Skin of body (tissue), 2 donors: ENCODE data around the gene EXOC4. TPM values are rescaled to one million over a fixed set of nuclear protein-coding genes. Genes with fewer than 3 reads are reported as not detected.
A peak's percentile ranks its signal among the peaks of the same experiment; 100 is the strongest.
"Not testable (repeated sequence)": the region's sequence is repeated elsewhere in the genome, so short reads cannot be mapped to it uniquely, and the experiment has no call there.

Source experiments
- DNase-seq: peaks from one replicate; lab custom pipeline; 2025; lab: John Stamatoyannopoulos, UW
- total RNA-seq: library from RNA; depleted of rRNA; stranded (reverse); fragments of >200 nt; gene quantifications from one replicate; pipeline ENCODE4 v1.2.3, GENCODE V29; 2014

EXOC4 gene
- 96.4 TPM for total RNA-seq

GRCh38 chr7:133252858-133253518 is at the start of gene EXOC4:
EXOC4 (plus strand) TSS chr7:133253078.
- peak; percentile 99 for DNase-seq

- no peak for DNase-seq
These were observed 49.4 kb upstream of the EXOC4 start for GRCh38 chr7:133203490-133203889.

DNA sequence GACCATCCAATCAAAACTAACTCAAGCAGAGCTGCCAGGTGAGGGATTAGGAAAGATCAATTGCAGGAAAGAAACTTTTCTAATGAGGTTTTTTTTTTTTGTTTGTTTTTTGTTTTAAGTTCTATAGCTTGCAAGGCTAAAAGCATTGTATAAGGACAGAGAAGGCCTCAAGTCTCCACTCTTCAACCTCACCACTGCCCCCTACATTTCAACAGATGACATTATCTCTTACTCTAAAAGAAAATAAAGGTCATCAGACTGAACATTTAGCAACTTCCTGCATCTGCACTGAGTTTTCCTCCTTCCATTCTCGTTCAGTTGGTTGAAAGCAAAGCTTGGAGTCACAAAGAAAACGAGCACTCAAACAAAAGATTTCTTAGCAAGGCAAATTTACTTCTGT is 45.2 kb upstream of the EXOC4 start:
- no peak for DNase-seq

GRCh38 chr7:133210817-133211216 is 42.1 kb upstream of the EXOC4 start:
- DNase-seq, result not testable (repeated sequence)

DNA sequence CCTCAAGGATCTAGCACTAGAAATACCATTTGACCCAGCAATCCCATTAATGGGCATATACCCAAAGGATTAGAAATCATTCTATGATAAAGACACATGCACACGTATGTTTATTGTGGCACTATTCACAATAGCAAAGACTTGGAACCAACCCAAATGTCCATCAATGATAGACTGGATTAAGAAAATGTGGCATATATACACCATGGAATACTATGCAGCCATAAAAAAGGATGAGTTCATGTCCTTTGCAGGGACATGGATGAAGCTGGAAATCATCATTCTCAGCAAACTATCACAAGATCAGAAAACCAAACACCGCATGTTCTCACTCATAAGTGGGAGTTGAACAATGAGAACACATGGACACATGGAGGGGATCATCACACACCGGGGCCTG is 39.1 kb upstream of the EXOC4 start:
- DNase-seq, result not testable (repeated sequence)

DNA sequence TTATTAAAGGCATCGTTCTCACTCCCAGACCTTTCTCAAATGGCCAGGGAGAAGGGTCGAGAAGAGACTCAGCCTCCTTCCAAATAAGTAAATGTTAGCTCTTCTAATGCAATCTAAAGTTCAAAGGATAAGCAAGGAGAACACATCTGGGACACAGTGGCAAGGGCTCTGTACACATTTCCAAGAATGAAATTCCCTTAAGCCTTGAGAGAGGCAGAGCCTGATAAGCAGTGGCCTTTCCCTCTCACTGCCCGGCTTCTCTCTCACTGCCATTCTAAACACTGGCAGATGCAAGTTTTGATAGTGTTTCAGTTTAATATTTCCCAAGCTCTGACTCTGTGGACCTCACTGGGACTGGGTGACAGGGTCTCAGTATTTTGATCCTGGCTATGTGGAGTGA is 35.1 kb upstream of the EXOC4 start:
- no peak for DNase-seq

DNA sequence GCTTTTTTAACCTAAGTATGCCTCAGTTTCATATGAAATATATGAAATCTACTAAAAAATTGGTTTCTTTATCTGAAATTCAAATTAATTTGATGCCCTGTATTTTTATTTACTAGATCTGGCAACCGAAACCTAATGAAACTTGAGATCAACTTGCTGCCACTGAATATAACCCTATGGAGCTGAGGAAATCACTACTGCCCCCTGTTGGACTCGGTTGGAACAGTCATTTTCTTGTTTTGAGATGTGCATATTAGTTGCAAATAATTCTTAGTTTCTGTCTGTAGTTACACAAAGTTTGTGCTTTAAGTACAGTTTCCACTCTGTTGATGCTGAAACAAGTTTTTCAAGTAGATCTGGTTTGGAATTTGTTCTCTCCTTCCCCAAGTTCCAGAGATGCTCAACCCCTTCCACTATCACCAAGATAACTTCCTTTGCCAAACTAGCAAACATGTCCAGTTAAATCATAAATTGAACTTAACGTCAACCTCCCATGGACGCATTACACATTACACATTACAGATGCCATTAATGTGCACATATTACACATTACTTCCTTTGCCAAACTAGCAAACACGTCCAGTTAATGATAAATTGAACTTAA is 22.2 kb upstream of the EXOC4 start:
- no peak for DNase-seq

- no peak for DNase-seq
These were observed 19.7 kb upstream of the EXOC4 start for GRCh38 chr7:133233142-133233541.

GRCh38 chr7:133234961-133235875 is 17.7 kb upstream of the EXOC4 start:
- no peak for DNase-seq

DNA sequence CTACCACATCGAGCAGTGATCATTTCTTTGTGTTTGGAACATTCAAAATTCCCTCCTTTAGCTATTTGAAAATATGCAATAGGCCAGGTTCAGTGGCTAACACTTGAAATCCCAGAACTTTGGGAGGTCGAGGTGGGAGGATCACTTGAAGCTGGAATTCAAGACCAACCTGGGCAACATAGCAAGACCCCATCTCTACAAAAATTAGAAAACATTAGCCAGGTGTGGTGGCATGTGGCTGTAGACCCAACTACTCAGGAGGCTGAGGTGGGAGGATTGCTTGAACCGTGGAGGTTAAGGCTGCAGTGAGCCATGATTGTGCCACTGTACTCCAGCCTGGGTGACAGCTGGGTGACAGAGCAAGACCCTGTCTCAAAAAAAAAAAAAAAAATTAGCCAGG is 15.3 kb upstream of the EXOC4 start:
- no peak for DNase-seq

DNA sequence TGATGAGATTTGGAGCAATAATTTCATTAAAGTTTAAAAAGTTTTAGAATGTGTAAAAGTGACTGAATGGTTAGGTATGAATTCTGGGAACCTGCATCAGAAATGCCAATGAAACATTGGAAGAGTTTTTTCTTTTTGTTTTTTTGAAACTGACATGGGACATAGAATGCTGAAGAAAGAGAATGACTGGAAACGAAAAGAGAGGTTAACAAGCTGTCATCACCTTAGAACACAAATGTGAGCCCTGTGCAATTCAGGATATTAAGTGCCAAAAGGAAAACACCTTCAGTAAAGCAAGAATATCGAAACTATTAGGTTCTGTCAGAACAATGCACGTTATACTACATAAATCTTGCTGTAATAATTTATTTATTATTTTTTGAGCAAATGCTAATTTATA is 12.6 kb upstream of the EXOC4 start:
- DNase-seq, result no peak

- no peak for DNase-seq
These were observed 6.3 kb upstream of the EXOC4 start for GRCh38 chr7:133246558-133246957.

GRCh38 chr7:133248901-133249300 is 4.0 kb upstream of the EXOC4 start:
- DNase-seq, result no peak

DNA sequence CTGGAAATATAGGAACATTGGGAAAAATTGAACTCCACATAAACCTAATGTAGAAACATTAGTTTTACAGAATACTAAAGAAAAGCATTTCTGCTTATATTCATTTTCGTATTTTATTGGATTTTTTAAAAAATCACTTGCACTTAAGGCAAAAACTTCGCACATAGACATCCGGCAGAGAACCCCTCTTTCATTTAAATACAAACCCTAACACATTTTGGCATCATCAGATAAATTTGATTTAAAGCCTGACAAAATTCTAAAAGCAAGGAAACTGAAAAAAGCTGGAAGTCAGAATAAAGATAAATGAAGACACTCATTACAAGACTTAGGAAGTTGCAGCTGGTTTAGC is 396 bp upstream of the EXOC4 start:
- DNase-seq, result no peak

DNA sequence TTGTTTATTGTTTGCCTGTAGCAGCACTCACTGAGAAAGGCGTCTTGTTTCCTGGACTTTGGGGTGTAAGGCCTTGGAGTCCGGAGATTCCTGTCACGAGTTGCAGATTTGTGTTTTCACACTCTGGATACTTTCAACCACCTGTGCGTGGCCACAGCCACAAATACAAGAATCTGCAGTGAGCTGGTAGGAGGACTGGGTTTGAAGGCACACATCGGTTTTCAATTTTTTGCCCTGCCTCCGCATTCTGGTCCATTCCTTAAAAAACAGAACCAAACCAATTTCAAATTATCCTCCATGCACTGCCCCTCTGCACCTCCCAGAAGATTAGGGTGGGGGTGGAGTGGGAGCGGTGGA is 619 bp downstream of the EXOC4 start:
- DNase-seq, result peak; percentile 2

- DNase-seq, result no peak
These were observed 2.6 kb downstream of the EXOC4 start for GRCh38 chr7:133255486-133255885.

DNA sequence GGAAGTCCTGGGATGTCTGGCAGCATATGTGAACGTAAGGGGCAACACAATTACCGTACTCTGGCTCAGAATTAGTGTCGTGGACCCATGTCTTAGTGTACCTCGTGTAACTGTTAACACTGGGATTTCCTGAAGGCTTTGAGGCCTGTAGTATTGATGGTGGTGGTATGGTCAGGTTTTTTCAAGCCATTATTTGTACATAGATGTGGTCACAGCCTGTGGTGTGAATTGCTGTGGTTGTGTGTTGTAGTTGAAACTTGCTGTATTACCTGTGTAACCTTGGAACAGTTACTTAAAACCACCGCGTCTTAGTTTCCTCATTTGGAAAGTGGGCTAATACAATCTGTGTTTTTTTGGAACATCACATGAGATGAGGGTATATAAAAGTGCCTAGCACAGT is 5.3 kb downstream of the EXOC4 start:
- DNase-seq, result no peak

DNA sequence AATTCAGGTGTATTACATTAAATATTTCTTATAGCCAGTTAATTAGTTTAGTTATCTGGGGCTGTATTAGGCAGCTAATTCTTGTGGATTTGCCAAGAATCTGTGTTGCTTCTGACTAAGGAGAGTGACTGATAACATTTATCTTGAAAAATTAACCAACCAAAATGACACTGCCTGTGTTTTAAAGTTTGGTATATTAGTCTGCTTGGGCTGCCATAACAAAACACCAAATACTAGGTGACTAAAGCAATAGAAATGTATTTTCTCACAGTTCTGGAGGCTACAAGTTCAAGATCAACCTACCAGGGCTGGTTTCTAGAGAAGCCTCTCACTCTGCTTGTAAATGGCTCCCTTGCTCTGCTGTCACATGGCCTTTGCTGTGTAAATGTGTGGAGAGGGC is 12.9 kb downstream of the EXOC4 start:
- DNase-seq, result no peak

DNA sequence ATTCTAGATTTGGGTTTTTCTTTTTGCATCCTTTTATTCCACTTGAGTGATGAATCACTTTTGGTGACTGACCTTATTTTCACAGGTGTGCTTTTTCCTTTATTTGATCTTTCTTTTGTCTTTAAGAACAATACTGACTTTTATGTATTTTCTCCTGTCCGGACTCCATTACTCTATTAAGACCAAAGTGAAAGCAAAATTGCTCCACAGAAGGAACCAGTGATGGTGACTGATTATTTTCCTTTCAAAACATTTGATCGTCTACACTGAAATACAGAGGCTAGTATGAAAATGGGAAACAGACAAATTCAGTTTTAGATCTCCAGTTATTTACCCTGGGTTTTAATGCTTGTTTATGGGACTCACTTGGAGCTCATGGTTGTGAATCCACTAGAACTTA is 15.5 kb downstream of the EXOC4 start:
- no peak for DNase-seq

DNA sequence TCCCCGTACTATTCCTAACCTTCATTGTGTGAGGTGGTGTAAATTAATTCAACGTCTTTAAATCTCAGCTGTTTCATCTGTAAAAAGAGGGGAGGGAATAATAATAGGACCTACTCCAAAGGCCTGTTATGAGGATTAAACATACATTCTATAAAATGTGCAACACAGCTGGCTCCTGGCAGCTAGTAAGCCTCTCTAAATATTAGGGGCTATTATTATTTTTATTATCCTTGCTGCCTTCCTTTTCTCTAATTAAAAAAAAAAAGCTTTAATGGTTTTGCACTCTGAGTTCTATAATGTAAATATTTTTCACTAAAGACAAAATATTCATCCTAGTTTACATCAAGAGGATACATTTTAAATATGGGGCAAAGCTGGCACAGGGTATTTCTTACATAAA is 19.5 kb downstream of the EXOC4 start:
- DNase-seq, result no peak

DNA sequence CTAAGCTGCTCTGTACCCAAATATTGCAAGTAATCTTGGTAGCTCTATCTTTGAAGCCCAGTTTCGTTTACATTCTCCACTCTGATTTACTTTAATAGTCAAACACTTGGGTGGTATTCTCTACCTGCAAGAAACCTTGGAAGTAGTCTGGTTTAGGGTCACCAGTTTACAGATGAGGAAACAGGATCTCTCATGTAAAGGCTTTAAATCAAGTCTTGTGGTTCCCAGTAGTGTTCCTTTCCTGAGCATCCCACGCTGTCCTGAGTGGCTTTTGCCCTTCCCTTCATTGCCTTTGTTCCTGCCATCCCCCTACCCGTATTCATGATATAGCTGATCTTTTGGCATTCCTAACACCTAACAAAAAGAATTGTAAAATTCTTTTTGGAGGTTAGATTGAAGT is 20.3 kb downstream of the EXOC4 start:
- DNase-seq, result no peak

DNA sequence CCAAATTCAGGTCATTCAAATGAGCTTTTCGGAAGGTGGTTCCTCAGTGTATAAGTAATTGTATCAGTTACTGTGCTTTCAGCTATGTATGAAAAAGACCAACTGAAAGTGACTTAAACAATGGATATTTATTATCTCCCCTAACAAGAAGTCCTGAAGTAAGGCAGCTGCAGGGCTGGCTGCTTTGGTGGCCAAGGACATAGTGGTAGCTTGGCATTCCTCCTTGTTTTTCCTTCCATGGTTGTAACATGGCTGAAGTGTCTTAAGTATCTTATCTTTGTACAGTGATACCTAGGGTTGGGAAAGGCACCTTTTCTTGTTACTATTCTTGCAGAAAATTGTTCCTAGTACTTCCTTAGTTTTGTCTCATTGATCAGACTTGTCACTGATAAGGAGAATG is 21.4 kb downstream of the EXOC4 start:
- DNase-seq, result no peak

DNA sequence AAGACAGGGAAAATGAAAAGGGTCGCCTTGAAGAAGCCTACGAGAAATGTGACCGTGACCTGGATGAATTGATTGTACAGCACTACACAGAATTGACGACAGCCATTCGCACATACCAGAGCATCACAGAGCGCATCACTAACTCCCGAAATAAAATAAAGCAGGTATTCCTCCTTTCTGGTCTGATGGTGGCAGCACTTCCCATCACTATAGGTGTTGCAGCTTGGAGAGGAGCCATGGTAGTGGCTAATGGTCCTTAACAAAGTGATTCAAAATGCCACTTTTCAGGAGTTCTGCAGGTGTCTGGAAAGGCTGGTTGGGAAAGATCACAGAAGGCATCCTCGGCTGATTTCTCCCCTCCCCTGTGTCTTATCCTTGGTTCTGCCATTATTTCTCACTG is 22.1 kb downstream of the EXOC4 start:
- DNase-seq, result no peak
